ENCODE measurements around the gene UCHL3.

The UCHL3 gene

DNA sequence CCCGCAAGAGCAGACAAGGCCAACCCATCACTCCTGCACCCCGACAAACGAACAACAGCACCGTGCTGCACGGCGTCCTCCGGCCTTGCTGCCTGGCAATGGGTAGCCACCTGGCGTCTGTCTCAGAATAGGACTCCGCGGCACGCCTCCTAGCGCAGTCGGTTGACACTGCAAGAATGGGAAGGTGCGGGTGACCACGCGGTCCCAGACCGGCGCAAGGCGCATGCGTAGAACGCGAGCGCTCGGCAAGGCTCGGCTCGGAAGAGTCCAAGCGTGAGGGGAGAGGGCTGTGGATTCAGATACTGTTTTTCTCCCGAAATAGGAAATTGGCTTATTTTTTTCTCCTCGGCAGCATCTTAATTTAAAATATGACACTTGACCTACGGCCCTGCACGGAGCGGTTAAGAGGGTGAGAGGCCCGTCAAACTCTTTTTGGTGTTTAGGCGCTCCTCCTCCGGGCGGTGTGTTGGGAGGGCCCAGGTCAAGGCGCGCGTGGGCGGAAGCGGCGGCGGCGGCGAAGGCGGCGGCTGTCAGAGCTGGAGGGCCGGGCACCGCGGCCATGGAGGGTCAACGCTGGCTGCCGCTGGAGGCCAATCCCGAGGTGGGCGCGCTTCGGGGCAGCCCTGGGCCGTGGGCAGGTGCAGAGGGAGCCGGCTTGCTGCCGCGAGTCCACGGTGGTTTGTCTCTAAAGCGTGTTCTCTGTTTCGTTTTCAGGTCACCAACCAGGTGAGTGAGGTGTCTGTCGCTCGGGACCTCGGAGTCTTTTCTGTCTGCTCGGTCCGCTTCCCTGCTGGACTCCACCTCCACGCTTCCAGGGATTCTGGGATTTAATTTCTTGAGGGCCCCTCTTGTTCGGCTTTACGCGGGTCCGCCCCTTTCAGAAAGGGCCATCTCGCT, at the start of gene UCHL3:
Gene UCHL3, plus strand, starts transcription at position 530 of the 897 bp plus-strand sequence. Its CDS starts 30 bp downstream, at position 560.
- DNase-seq (ENCODE audit: low read depth in 2 of 2), result peak; percentile 97
- H3K4me3 ChIP-seq (replicated peaks in 1 of 2; ENCODE audit: low read depth in 2 of 2, low read length in 2 of 2), result peak within 1 kb of the TSS; percentile 85 to 94
- TF ChIP-seq, protein P1, sequence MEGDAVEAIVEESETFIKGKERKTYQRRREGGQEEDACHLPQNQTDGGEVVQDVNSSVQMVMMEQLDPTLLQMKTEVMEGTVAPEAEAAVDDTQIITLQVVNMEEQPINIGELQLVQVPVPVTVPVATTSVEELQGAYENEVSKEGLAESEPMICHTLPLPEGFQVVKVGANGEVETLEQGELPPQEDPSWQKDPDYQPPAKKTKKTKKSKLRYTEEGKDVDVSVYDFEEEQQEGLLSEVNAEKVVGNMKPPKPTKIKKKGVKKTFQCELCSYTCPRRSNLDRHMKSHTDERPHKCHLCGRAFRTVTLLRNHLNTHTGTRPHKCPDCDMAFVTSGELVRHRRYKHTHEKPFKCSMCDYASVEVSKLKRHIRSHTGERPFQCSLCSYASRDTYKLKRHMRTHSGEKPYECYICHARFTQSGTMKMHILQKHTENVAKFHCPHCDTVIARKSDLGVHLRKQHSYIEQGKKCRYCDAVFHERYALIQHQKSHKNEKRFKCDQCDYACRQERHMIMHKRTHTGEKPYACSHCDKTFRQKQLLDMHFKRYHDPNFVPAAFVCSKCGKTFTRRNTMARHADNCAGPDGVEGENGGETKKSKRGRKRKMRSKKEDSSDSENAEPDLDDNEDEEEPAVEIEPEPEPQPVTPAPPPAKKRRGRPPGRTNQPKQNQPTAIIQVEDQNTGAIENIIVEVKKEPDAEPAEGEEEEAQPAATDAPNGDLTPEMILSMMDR (IDR thresholded peaks at IDR 0.05; ENCODE audit: low read depth, low read length), result peak; percentile 94

GRCh38 chr13:75505327-75505726, 44.3 kb upstream of the UCHL3 start:
- no peak overlapping the region for H3K4me3 ChIP-seq (replicated peaks in 1 of 2; ENCODE audit: low read depth in 2 of 2, low read length in 2 of 2)
- TF ChIP-seq, protein P1 (IDR thresholded peaks at IDR 0.05; ENCODE audit: low read depth, low read length), result no peak
- no peak for DNase-seq (ENCODE audit: low read depth in 2 of 2)

GRCh38 chr13:75506018-75506417, 43.6 kb upstream of the UCHL3 start:
- no peak overlapping the region for H3K4me3 ChIP-seq (replicated peaks in 1 of 2; ENCODE audit: low read depth in 2 of 2, low read length in 2 of 2)
- TF ChIP-seq, protein P1 (IDR thresholded peaks at IDR 0.05; ENCODE audit: low read depth, low read length), result no peak
- no peak for DNase-seq (ENCODE audit: low read depth in 2 of 2)

DNA sequence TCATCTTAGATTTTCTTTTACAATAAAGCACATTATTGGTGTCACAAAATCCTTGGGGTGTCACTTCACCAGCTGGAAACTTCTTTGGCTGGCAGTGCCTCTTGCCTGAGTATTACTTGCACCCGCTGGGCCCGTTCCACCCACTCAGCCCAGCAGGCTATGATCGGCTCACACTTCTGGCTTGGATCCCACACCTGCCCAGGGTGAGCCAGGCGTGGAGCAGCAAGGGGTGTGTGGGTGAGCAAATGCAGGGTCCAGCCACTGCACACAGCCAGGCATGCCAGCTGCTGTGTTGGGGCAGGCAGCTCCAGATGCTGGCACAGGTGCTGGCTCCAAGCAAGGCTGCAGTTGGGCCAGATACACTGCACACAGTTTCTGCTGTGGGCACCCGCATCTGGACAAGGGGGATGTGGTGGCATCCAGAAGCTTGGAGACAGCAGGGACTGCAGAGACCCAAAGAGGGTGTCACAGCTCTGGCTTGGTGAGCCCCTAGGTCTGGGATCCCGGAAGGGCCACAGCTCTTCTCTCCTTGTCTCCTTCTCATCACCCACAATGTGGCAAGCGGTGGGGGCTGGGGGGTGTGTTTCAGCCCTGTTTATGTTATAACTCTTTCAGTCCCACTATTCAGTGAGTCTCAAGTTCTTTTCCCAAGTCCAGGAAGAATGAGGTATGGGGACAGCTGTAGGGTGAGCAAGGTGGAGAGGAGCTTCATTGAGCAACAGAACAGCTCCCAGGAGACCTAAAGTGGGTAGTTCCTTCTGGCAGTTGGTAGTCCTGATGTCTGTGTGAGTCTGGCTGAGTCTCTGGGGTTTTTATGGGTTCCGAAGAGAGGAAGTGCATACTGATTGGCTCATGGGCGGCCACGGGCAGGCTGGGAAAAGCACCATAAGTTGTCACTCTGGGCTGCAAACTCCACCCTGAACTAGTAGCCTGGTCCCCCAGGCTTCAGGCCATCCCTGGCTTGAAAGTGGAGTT, 42.3 kb upstream of the UCHL3 start:
- DNase-seq (ENCODE audit: low read depth in 2 of 2), result peak in 1 of 2 donors; percentile 29
- TF ChIP-seq, protein P1 (IDR thresholded peaks at IDR 0.05; ENCODE audit: low read depth, low read length), result no peak

DNA sequence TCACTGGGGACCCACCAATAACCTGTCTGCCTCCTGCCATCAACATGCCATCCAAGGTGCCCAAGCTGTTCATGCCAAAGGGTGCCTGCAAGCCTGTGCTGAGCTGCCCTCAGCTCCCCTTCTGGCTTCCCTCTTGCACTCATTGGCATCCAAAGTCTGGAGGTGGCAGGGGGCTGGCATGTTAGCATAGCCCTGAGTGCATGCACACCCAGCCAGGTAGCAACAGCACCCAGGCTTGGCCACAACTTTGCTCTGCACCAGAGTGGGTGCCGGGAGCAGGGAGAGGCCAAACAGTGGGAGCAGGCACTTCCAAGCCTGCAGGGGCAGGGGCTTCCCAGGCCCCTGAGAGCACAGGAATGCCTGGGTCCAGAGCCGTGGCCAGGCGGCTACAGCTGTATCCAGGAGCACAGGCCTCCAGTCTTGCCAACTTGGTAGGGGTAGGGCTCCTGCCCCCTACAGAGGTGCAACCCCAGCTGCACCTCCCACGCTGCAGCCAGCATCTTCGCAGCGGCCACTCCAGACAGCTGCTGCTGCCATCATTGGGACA, 41.5 kb upstream of the UCHL3 start:
- DNase-seq (ENCODE audit: low read depth in 2 of 2), result no peak
- TF ChIP-seq, protein P1 (IDR thresholded peaks at IDR 0.05; ENCODE audit: low read depth, low read length), result no peak
- no peak overlapping the region for H3K4me3 ChIP-seq (replicated peaks in 1 of 2; ENCODE audit: low read depth in 2 of 2, low read length in 2 of 2)

More for the DNA sequence above, 42.3 kb upstream of the UCHL3 start:
- no peak overlapping the region for H3K4me3 ChIP-seq (replicated peaks in 1 of 2; ENCODE audit: low read depth in 2 of 2, low read length in 2 of 2)

- no peak overlapping the region for H3K4me3 ChIP-seq (replicated peaks in 1 of 2; ENCODE audit: low read depth in 2 of 2, low read length in 2 of 2)
- TF ChIP-seq, protein P1 (IDR thresholded peaks at IDR 0.05; ENCODE audit: low read depth, low read length), result no peak
- no peak for DNase-seq (ENCODE audit: low read depth in 2 of 2)
Observed at GRCh38 chr13:75511051-75511625, 38.5 kb upstream of the UCHL3 start.
